ENCODE measurements around the gene TMEM52. TPM values are rescaled to one million over a fixed set of nuclear protein-coding genes. Genes with fewer than 3 reads are reported as not detected.

TMEM52 gene
- total RNA-seq (2011; cell fraction: chromatin; rRNA removed; ENCODE audit: low replicate concordance) = 5.7 and 20.2 TPM in 2 replicates
- 23.0 and 23.7 TPM in 2 replicates for total RNA-seq (2011; cell fraction: nucleolus; rRNA removed)
- 12.5 and 15.1 TPM in 2 replicates for total RNA-seq (2011; cell fraction: nucleoplasm; rRNA removed)
- total RNA-seq (2014; rRNA removed) (19.2 and 24.9 TPM in 2 replicates), total RNA-seq (2014; rRNA removed; fragmentation: Illumina TruSeq; extraction: Trizol) (1.9 and 4.3 TPM in 2 replicates), total RNA-seq (2015; rRNA removed; fragmentation: Illumina TruSeq; extraction: Trizol) (6.8 and 7.9 TPM in 2 replicates), total RNA-seq (2021) (21.5 and 22.5 TPM in 2 replicates), polyA plus RNA-seq (2011; rRNA removed) (6.8 and 10.6 TPM in 2 replicates), polyA plus RNA-seq (2014; fragmentation: Illumina TruSeq; extraction: Trizol) (14.1 and 18.1 TPM in 2 replicates), polyA plus RNA-seq (2014; fragmentation: Nextera tagmentation; extraction: Ambion mirVana) (1 to 10 TPM in 1 of 2 experiments, under 1 TPM in 1; 0.37 to 1.4 TPM), polyA plus RNA-seq (2014; rRNA removed) (15.3 and 17.2 TPM in 2 replicates), polyA minus RNA-seq (2011; rRNA and poly(A)+ RNA removed) (2.1 and 3.8 TPM in 2 replicates), Bru-seq, nascent RNA (percentile 61 among the genes with signal in this experiment), BruChase-seq, experiment 1, labeled RNA remaining after a 2-hour chase (percentile 48 among the genes with signal in this experiment), BruChase-seq, experiment 2, labeled RNA remaining after a 6-hour chase (percentile 53 among the genes with signal in this experiment)
- 17.0 and 45.9 TPM in 2 replicates for polyA plus RNA-seq (2011; cell fraction: cytosol; rRNA removed)
- polyA plus RNA-seq (2011; cell fraction: nucleus; rRNA removed) = 31.9 and 53.9 TPM in 2 replicates
- polyA plus RNA-seq (2012) = 8.9 and 9.5 TPM in 2 replicates
- 8.1 and 9.6 TPM in 2 replicates for polyA minus RNA-seq (2011; cell fraction: cytosol; rRNA and poly(A)+ RNA removed)
- polyA minus RNA-seq (2011; cell fraction: nucleus; rRNA and poly(A)+ RNA removed) = 5.1 and 6.1 TPM in 2 replicates
- long read RNA-seq, experiment 1, transcript TMEM52-203 (2 exons, 1,118 nt) = major isoform, 12 of 27 reads
- long read RNA-seq, experiment 1, partial matches to known transcripts = 1 of 27 reads
- long read RNA-seq, experiment 1, other reads (novel, unspliced or antisense) = 14 of 27 reads
- long read RNA-seq, experiment 2, transcript TMEM52-203 (2 exons, 1,118 nt) = minor isoform, 6 of 38 reads
- long read RNA-seq, experiment 2, transcript TMEM52-206 (4 exons, 878 nt) = major isoform, 8 of 38 reads
- long read RNA-seq, experiment 2, transcript TMEM52-205 (4 exons, 690 nt) = minor isoform, 5 of 38 reads
- long read RNA-seq, experiment 2, partial matches to known transcripts = 3 of 38 reads
- long read RNA-seq, experiment 2, other reads (novel, unspliced or antisense) = 15 of 38 reads
- long read RNA-seq, experiment 3, partial matches to known transcripts = 2 of 15 reads
- long read RNA-seq, experiment 3, other reads (novel, unspliced or antisense) = 8 of 15 reads

GRCh38 chr1:1918901-1919303, at the start of gene TMEM52:
Gene TMEM52 (minus strand): TSS chr1:1919279. CDS start chr1:1919265, 14 bp downstream.
- Histone ChIP-seq H3K36me3 (ENCODE audit: control insufficient read depth, insufficient read depth, low read length) (no peaks in the 10 kb centered on the region), H3K4me1 (replicated peaks in 1 of 2; ENCODE audit: control insufficient read depth in 2 of 2, insufficient read depth in 2 of 2, low read length in 2 of 2) (peaks cover 9 to 90% of the 10 kb centered on the region in 2 experiments; a peak in 4 of 5 replicates), H3K27ac (ENCODE audit: extremely low read depth, low read depth, low read length) (peak within 1 kb of the TSS; percentile 46; the same call in 2 of the 3 replicates), H3K9me3 (replicated peaks; ENCODE audit: control insufficient read depth, insufficient read depth, low read depth, low read length) (no peaks in the 10 kb centered on the region), H2AFZ (ENCODE audit: low read depth, low read length) (peak within 1 kb of the TSS; percentile 93), H3K9me1 (ENCODE audit: control insufficient read depth, insufficient read depth, low read length) (no peaks in the 10 kb centered on the region), H3K79me2 (ENCODE audit: control insufficient read depth, insufficient read depth, low read length) (no peaks in the 10 kb centered on the region), H3K27me3 (ENCODE audit: control insufficient read depth in 2 of 2, insufficient read depth in 2 of 2, low read length in 2 of 2) (peaks cover 0 to 10% of the 10 kb centered on the region in 2 experiments; a peak in 2 of 5 replicates), H3K4me2 (ENCODE audit: insufficient read depth, low read length) (peak within 1 kb of the TSS; percentile 78), H3K4me3 (peak within 1 kb of the TSS; percentile 51), H3K9ac (ENCODE audit: insufficient read depth in 1 of 2, low read depth in 2 of 2, low read length in 2 of 2) (peak within 1 kb of the TSS; percentile 50 to 95), H4K20me1 (replicated peaks; ENCODE audit: control insufficient read depth, insufficient read depth, low read length) (peaks cover 4% of the 10 kb centered on the region; the same call in 1 of the 2 replicates)
- ChIA-PET POLR2A (interaction anchor here (0.5 kb wide), 1 partner anchor 256 kb away, joined by 3 read pairs; no protein-coding TSS in a partner anchor), CTCF (ENCODE audit: low intra/inter-chr PET ratio) (interaction anchor here (0.7 kb wide), 1 partner anchor 475 kb away, joined by 3 read pairs; no protein-coding TSS in a partner anchor)
- in situ Hi-C loops (cut with MboI) = loop anchor here (10.0 kb wide), 1 partner anchor 554 kb away; no protein-coding TSS in a partner anchor
- intact Hi-C loops (cut with micrococcal nuclease) = no loop called here
- DNase-seq (ENCODE audit: extremely low read depth in 1 of 4, low spot score in 3 of 4) = peak in 2 of 4 experiments; percentile 94 to 95
- ATAC-seq = peak; percentile 85; the same call in 2 of the 3 replicates
- BruUV-seq (replicated peaks) = no TSS peak
- FAIRE-seq = no peak
- WGBS (ENCODE audit: insufficient coverage, low coverage, missing lambda C conversion rate) = 1% methylated on average over 33 of the region's 44 CpGs
- TF ChIP-seq POLR2G (IDR thresholded peaks at IDR 0.05; ENCODE audit: low read depth, low read length) = peak; percentile 96
- no peak for TF ChIP-seq RBM39 (optimal IDR thresholded peaks at IDR 0.05; ENCODE audit: low read depth, low read length)
- TF ChIP-seq ZZZ3 (IDR thresholded peaks at IDR 0.05) = no peak
- TF ChIP-seq RBM22 (IDR thresholded peaks at IDR 0.05; ENCODE audit: low read depth, low read length, poor library complexity, severe bottlenecking) = no peak
- no peak for TF ChIP-seq EGR1 (conservative IDR thresholded peaks at IDR 0.05)
- TF ChIP-seq GABPB1 (CRISPR knock-in tag; IDR thresholded peaks at IDR 0.05) = peak; percentile 51; the same call in 1 of the 2 replicates
- no peak for TF ChIP-seq POLR3A (IDR thresholded peaks at IDR 0.05; ENCODE audit: borderline replicate concordance, extremely low read depth, insufficient read depth, insufficient read length)
- TF ChIP-seq TCF7 (IDR thresholded peaks at IDR 0.05; ENCODE audit: borderline replicate concordance) = no peak
- no peak for TF ChIP-seq GMEB1 (CRISPR knock-in tag; IDR thresholded peaks at IDR 0.05)
- TF ChIP-seq DPF2 (IDR thresholded peaks at IDR 0.05) = no peak
- TF ChIP-seq THAP12 (CRISPR knock-in tag; IDR thresholded peaks at IDR 0.05) = peak; percentile 67; the same call in 1 of the 2 replicates
- TF ChIP-seq POU5F1 (IDR thresholded peaks at IDR 0.05; ENCODE audit: borderline replicate concordance, low read depth, low read length, partially characterized antibody) = no peak
- no peak for TF ChIP-seq MAFF (IDR thresholded peaks at IDR 0.05; ENCODE audit: low read length)

All from K562 (cell line).